Caco-2 (cell line): ENCODE results near the gene IP6K2. TPM values are rescaled to one million over a fixed set of nuclear protein-coding genes. Genes with fewer than 3 reads are reported as not detected.

Source experiments
- BruUV-seq: library from RNA; stranded (reverse); fragments of 400-500 nt; replicated peaks from 2 replicates; lab custom pipeline; 2021; lab: Mats Ljungman, UMichigan
- CTCF ChIA-PET: fragments of 300-600 bp; sonication (Branson Sonifier 250); formaldehyde crosslinking; loops from one replicate; lab custom pipeline; 2022; ENCODE audit warnings: antibody characterized with exemption; lab: Charles Lee
- POLR2A ChIA-PET: fragments of 300-600 bp; sonication (Branson Sonifier 250); formaldehyde crosslinking; loops from one replicate; lab custom pipeline; 2022; ENCODE audit warnings: antibody characterized with exemption; lab: Charles Lee
- DNase-seq, 2 experiments: peaks; one replicate each; pipeline versions ENCODE4 v3.0.0 to v3.0.0-alpha.2; 2020 to 2022
- H3K27me3 ChIP-seq: replicated peaks from 2 replicates; pipeline ENCODE4 v1.6.0; 2011; ENCODE audit warnings: low read length; ENCODE audit not compliant: control insufficient read depth, insufficient read depth
- H3K36me3 ChIP-seq: 2 replicates; pipeline ENCODE4 v1.5.1; 2011; ENCODE audit warnings: low read length; ENCODE audit not compliant: control insufficient read depth, insufficient read depth
- H3K4me1 ChIP-seq: fragments of 250-450 bp; sonication (Bioruptor Pico); 2 replicates; pipeline ENCODE4 v1.5.1; 2020; ENCODE audit warnings: mild to moderate bottlenecking
- H3K4me3 ChIP-seq: 2 replicates; pipeline ENCODE4 v1.5.1; 2011; ENCODE audit warnings: low read depth, mild to moderate bottlenecking, control low read depth, low read length
- H3K9me3 ChIP-seq: fragments of 250-450 bp; sonication (Bioruptor Pico); 2 replicates; pipeline ENCODE4 v1.5.1; 2020; ENCODE audit warnings: mild to moderate bottlenecking, moderate library complexity
- H3K27ac Mint-ChIP-seq: one replicate; pipeline ENCODE4 v1.8.0; 2022; ENCODE audit warnings: mixed read lengths; ENCODE audit not compliant: unreplicated experiment
- H3K27me3 Mint-ChIP-seq: one replicate; pipeline ENCODE4 v1.8.0; 2022; ENCODE audit warnings: mixed read lengths; ENCODE audit not compliant: insufficient read depth, unreplicated experiment
- H3K36me3 Mint-ChIP-seq: one replicate; pipeline ENCODE4 v1.8.0; 2022; ENCODE audit warnings: mild to moderate bottlenecking, mixed read lengths; ENCODE audit not compliant: insufficient read depth, unreplicated experiment
- H3K4me1 Mint-ChIP-seq: one replicate; pipeline ENCODE4 v1.8.0; 2022; ENCODE audit warnings: low read depth, mixed read lengths; ENCODE audit not compliant: unreplicated experiment
- H3K4me3 Mint-ChIP-seq: one replicate; pipeline ENCODE4 v1.8.0; 2022; ENCODE audit warnings: mild to moderate bottlenecking, moderate library complexity, mixed read lengths; ENCODE audit not compliant: unreplicated experiment
- H3K9me3 Mint-ChIP-seq: one replicate; pipeline ENCODE4 v1.8.0; 2022; ENCODE audit warnings: mixed read lengths; ENCODE audit not compliant: unreplicated experiment
- intact Hi-C: fragments of 100-400 bp; cut with micrococcal nuclease; formaldehyde crosslinking; loops from one replicate; pipeline ENCODE4 v1.10.0; 2022; ENCODE audit not compliant: unreplicated experiment
- total RNA-seq: library from RNA; stranded (reverse); gene quantifications from 2 replicates; pipeline ENCODE4 v1.2.3, GENCODE V29; 2022
- TF ChIP-seq, protein P1 (sequence below), 2 experiments: fragments of 200-600 bp in 1 of 2; IDR thresholded peaks; 1 replicate in 1 of 2; 2 replicates in 1 of 2; pipeline versions ENCODE4 v1.5.1 to v1.8.0; 2011 to 2022; ENCODE audit warnings: antibody characterized with exemption in 1 of 2, control low read depth in 1 of 2, inconsistent platforms in 1 of 2, low read depth in 1 of 2, low read length in 1 of 2, mild to moderate bottlenecking in 1 of 2, moderate library complexity in 1 of 2; ENCODE audit not compliant: insufficient read depth in 1 of 2, severe bottlenecking in 1 of 2, unreplicated experiment in 1 of 2

Gene IP6K2
- total RNA-seq, 1 experiment from 2014 or later, result 91.7 TPM

DNA sequence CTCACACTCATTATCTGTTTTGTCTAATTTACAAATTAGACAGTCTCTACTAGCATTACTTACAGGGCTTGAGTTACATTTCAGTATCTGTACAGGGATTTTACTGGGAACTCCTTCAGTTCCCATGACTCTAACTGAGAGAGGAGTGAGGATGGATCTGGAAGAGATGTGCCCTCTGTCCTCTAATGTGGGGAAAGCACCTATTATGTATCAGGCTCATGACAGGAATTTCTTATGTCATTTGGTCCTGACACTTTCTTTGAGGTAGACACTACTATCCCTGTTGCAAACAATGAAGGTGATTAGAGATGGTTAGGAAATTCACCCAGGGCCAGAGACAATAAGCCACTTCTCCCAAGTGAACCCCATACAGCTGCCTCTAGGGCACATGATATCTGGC, 20.4 kb downstream of the IP6K2 start:
- no TSS peak for BruUV-seq
- ChIA-PET POLR2A (no interaction called here), CTCF (interaction anchor here (1.2 kb wide), 1 partner anchor 69 kb away, joined by 3 read pairs; no protein-coding TSS in a partner anchor)
- no peaks in the 10 kb centered on the region for H3K27me3 Mint-ChIP-seq
- H3K4me3 Mint-ChIP-seq, result no peak overlapping the region
- peaks cover 81% of the 10 kb centered on the region for H3K36me3 Mint-ChIP-seq
- no peak overlapping the region for H3K27ac Mint-ChIP-seq
- H3K4me1 Mint-ChIP-seq, result peaks cover 7% of the 10 kb centered on the region
- Histone ChIP-seq H3K4me1 (0 out of 2 replicates have a peak, but pooled peaks cover 5% of the 10 kb centered on the region), H3K4me3 (no peak overlapping the region), H3K27me3 (no peaks in the 10 kb centered on the region), H3K36me3 (peaks cover 7% of the 10 kb centered on the region; the same call in 1 of the 2 replicates), H3K9me3 (no peaks in the 10 kb centered on the region)
- intact Hi-C loops, result no loop called here
- TF ChIP-seq, protein P1, sequence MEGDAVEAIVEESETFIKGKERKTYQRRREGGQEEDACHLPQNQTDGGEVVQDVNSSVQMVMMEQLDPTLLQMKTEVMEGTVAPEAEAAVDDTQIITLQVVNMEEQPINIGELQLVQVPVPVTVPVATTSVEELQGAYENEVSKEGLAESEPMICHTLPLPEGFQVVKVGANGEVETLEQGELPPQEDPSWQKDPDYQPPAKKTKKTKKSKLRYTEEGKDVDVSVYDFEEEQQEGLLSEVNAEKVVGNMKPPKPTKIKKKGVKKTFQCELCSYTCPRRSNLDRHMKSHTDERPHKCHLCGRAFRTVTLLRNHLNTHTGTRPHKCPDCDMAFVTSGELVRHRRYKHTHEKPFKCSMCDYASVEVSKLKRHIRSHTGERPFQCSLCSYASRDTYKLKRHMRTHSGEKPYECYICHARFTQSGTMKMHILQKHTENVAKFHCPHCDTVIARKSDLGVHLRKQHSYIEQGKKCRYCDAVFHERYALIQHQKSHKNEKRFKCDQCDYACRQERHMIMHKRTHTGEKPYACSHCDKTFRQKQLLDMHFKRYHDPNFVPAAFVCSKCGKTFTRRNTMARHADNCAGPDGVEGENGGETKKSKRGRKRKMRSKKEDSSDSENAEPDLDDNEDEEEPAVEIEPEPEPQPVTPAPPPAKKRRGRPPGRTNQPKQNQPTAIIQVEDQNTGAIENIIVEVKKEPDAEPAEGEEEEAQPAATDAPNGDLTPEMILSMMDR (IDR thresholded peaks at IDR 0.05; ENCODE audit: insufficient read depth in 1 of 2, low read depth in 1 of 2, low read length in 1 of 2, severe bottlenecking in 1 of 2, unreplicated experiment in 1 of 2), result no peak
- no peak for DNase-seq
- no peaks in the 10 kb centered on the region for H3K9me3 Mint-ChIP-seq

- Mint-ChIP-seq H3K9me3 (no peaks in the 10 kb centered on the region), H3K4me1 (peaks cover 7% of the 10 kb centered on the region), H3K4me3 (no peak overlapping the region), H3K27me3 (no peaks in the 10 kb centered on the region), H3K27ac (no peak overlapping the region), H3K36me3 (peaks cover 82% of the 10 kb centered on the region)
- POLR2A ChIA-PET, result no interaction called here
- H3K27me3 ChIP-seq, result no peaks in the 10 kb centered on the region
- no peak for DNase-seq
- CTCF ChIA-PET, result interaction anchor here (1.2 kb wide), 1 partner anchor 69 kb away, joined by 3 read pairs; no protein-coding TSS in a partner anchor
- 0 out of 2 replicates have a peak, but pooled peaks cover 5% of the 10 kb centered on the region for H3K4me1 ChIP-seq
- no peaks in the 10 kb centered on the region for H3K9me3 ChIP-seq
- intact Hi-C loops, result no loop called here
- BruUV-seq, result no TSS peak
- TF ChIP-seq, protein P1 (IDR thresholded peaks at IDR 0.05; ENCODE audit: insufficient read depth in 1 of 2, low read depth in 1 of 2, low read length in 1 of 2, severe bottlenecking in 1 of 2, unreplicated experiment in 1 of 2), result no peak
- H3K4me3 ChIP-seq, result no peak overlapping the region
- H3K36me3 ChIP-seq, result peaks cover 7% of the 10 kb centered on the region; the same call in 1 of the 2 replicates
Observed at GRCh38 chr3:48696156-48696555, 20.9 kb downstream of the IP6K2 start.

DNA sequence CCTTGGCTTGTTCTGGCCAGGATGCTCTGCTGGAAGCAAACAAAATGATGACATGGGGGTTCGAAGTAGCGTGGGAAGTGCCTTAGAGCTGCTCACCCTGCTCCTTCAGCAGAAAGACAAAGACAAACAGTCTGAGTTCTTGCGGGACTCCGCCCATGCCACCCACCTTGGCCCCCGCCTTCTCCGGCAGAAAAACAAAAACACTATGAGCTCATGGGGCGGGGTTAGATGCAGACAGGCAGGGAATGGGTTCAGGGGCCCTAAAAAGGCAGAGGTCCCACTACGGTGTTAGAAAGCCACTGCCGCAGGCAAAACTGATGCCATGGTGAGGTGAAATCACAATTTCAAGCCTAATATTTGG, 21.6 kb downstream of the IP6K2 start:
- POLR2A ChIA-PET, result interaction anchor here (0.5 kb wide), 1 partner anchor 176 kb away, joined by 3 read pairs; no protein-coding TSS in a partner anchor
- Mint-ChIP-seq H3K4me1 (peaks cover 7% of the 10 kb centered on the region), H3K27ac (no peak overlapping the region)

More for the DNA sequence above, 21.6 kb downstream of the IP6K2 start:
- no peaks in the 10 kb centered on the region for H3K27me3 Mint-ChIP-seq
- intact Hi-C loops, result no loop called here
- TF ChIP-seq, protein P1 (IDR thresholded peaks at IDR 0.05; ENCODE audit: insufficient read depth in 1 of 2, low read depth in 1 of 2, low read length in 1 of 2, severe bottlenecking in 1 of 2, unreplicated experiment in 1 of 2), result no peak
- 0 out of 2 replicates have a peak, but pooled peaks cover 5% of the 10 kb centered on the region for H3K4me1 ChIP-seq
- peaks cover 7% of the 10 kb centered on the region; the same call in 1 of the 2 replicates for H3K36me3 ChIP-seq
- CTCF ChIA-PET, result no interaction called here
- peaks cover 84% of the 10 kb centered on the region for H3K36me3 Mint-ChIP-seq
- no peaks in the 10 kb centered on the region for H3K9me3 ChIP-seq
- no peak for DNase-seq
- H3K9me3 Mint-ChIP-seq, result no peaks in the 10 kb centered on the region
- no TSS peak for BruUV-seq
- no peak overlapping the region for H3K4me3 Mint-ChIP-seq
- no peak overlapping the region for H3K4me3 ChIP-seq
- no peaks in the 10 kb centered on the region for H3K27me3 ChIP-seq
